ENCODE measurements around the gene RASL10A. TPM values are rescaled to one million over a fixed set of nuclear protein-coding genes. Genes with fewer than 3 reads are reported as not detected.

The RASL10A gene
- total and polyA plus RNA-seq, 9 of the 15 experiments (the other 6 are each of a cell fraction or from before 2014, with no cell fraction given): 0.17 to 1.2 (median 0.45) TPM; not detected in 3

GRCh38 chr22:29267858-29268510 is 47.5 kb downstream of the RASL10A start, which contains the start of the genes EWSR1 and RHBDD3 (continued):
- TF ChIP-seq MYC (IDR thresholded peaks at IDR 0.05; ENCODE audit: low read depth, low read length) (peak; percentile 88), MYC (CRISPR knock-in tag; IDR thresholded peaks at IDR 0.05; ENCODE audit: borderline replicate concordance, low read depth) (no peak), ZNF197 (CRISPR knock-in tag; IDR thresholded peaks at IDR 0.05; ENCODE audit: low read depth) (0 out of 2 replicates have a peak, but pooled peaks have one; percentile 52), MAFF (IDR thresholded peaks at IDR 0.05; ENCODE audit: low read length) (peak; percentile 15; the same call in 1 of the 2 replicates), MLLT1 (IDR thresholded peaks at IDR 0.05) (peak in 1 of 2 experiments; percentile 41; a peak in 1 of 4 replicates), MLX (CRISPR knock-in tag; conservative IDR thresholded peaks at IDR 0.05) (no peak), BHLHE40 (IDR thresholded peaks at IDR 0.05; ENCODE audit: low read length) (peak; percentile 94), NONO (IDR thresholded peaks at IDR 0.05; ENCODE audit: low read depth in 2 of 2, low read length in 1 of 2) (peak in 1 of 2 experiments; percentile 99; a peak in 2 of 4 replicates), RB1 (IDR thresholded peaks at IDR 0.05; ENCODE audit: low read depth) (peak; percentile 53; the same call in 1 of the 2 replicates), ATF7 (IDR thresholded peaks at IDR 0.05) (peak; percentile 100), RCOR1 (IDR thresholded peaks at IDR 0.05; ENCODE audit: borderline replicate concordance in 1 of 2, low read depth in 2 of 2, low read length in 2 of 2) (0 out of 4 replicates have a peak, but pooled peaks of 1 of the 2 experiments have one; percentile 5), CREB1 (IDR thresholded peaks at IDR 0.05) (no peak), CREB1 (CRISPR knock-in tag; IDR thresholded peaks at IDR 0.05) (peak; percentile 54; the same call in 1 of the 2 replicates), KHSRP (IDR thresholded peaks at IDR 0.05) (no peak), RBBP5 (IDR thresholded peaks at IDR 0.05; ENCODE audit: borderline replicate concordance, insufficient read depth, low read length, poor library complexity, severe bottlenecking) (peak; percentile 63), CC2D1A (IDR thresholded peaks at IDR 0.05) (no peak), NBN (IDR thresholded peaks at IDR 0.05; ENCODE audit: low read depth) (peak; percentile 90), SP1 (CRISPR knock-in tag; IDR thresholded peaks at IDR 0.05) (peak; percentile 85; the same call in 1 of the 2 replicates), FOXP1 (CRISPR knock-in tag; IDR thresholded peaks at IDR 0.05) (peak; percentile 12; the same call in 1 of the 2 replicates)

All from K562 (cell line).